ENCODE data around the gene POM121C. TPM values are rescaled to one million over a fixed set of nuclear protein-coding genes. Genes with fewer than 3 reads are reported as not detected.
A peak's percentile ranks its signal among the peaks of the same experiment; 100 is the strongest.
"Not testable (repeated sequence)": the region's sequence is repeated elsewhere in the genome, so short reads cannot be mapped to it uniquely, and the experiment has no call there.

Gene POM121C
- total RNA-seq, 4 donors from 2014 or later = 15.0 to 35.1 (median 18.0) TPM

- DNase-seq (ENCODE audit: low spot score); ATAC-seq (ENCODE audit: low FRiP score): not testable (repeated sequence)
Observed at GRCh38 chr7:75410823-75411173, 75.3 kb downstream of the POM121C start.

DNA sequence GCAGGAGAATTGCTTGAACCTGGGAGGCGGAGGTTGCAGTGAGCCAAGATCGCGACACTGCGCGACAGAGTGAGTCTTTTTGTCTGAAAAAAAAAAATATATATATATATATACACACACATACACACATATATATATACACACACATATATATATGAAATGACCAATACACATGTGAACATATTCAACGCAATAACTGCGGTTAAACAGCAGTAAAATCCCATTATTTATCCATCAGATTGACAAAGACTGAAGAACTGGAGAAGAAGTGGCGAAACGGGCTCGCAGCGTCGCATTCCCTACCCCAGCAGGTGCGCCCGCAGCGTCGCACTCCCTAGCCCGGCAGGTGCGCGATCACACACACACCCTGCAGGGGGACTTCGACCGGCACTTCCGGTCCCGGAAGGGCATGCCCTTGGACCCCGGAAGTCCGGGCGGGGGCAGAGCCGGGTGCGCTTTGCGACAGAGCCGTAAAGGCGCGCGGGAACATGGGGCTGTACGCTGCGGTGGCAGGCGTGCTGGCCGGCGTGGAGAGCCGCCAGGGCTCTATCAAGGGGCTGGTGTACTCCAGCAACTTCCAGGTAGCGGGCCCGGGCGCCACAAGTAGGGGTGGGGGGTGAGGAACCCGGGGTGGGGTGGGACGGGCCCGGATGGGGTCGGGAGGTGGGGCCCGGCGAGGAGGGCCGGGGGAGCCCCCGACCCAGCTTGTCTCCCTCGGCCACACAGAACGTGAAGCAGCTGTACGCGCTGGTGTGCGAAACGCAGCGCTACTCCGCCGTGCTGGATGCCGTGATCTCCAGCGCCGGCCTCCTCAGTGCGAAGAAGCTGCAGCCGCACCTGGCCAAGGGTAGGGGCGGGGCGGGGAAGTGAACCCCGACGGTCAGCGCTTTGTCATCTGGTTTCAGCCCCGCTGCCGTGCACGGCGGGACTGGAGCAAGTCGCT lies 75.9 kb downstream of the POM121C start:
- ATAC-seq (ENCODE audit: low FRiP score) = peak; percentile 96
- DNase-seq (ENCODE audit: low spot score) = not testable (repeated sequence)

- not testable (repeated sequence) for ATAC-seq (ENCODE audit: low FRiP score); DNase-seq (ENCODE audit: low spot score)
Observed at GRCh38 chr7:75404663-75405062, 81.4 kb downstream of the POM121C start.

DNA sequence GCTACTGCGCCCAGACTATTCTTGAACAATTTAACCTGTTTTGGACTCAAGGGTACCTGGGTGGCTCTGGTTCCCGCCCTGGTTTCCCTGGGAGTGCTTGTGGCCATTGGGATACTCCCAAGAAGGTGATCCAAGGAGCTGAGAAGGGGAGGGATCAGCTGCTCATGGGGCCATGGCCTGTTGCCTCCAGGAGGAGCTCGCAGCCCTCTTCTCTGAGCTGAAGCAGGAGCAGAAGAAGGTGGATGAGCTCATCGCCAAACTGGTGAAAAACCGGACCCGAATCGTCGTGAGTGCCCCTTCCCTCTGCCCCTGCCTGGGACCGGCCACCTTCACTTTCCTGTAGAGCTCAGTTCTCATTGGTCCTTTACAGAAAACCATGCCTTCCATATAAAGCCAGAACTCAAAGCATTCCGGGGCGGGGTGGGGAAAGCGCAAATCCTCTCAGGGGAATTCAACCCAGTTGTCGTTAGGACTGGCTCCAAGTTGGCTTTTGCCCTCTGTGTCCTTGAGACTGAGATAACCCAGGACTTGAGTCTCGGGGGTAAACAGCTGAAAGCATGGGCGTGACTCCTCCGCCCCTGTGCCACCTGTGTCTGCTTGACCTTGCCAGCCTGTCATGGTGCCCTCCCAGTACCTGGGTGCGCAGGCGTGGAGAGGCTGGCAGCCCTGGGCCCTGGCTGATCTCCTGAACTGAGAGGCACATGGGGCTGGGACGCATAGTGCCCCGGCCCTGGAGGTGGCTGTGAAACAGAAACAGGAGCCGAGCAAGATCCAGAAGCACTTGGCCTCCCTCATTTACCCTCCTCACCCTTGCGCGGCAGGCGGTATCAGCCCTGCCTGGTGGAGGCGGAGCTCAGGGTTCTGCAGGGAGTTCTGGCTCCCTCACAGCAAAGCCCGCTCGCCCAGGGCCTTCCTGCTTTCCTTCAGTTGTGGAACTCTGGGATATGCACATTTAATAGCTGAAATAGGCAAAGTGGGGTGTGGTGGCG lies 82.3 kb downstream of the POM121C start:
- ATAC-seq (ENCODE audit: low FRiP score); DNase-seq (ENCODE audit: low spot score): not testable (repeated sequence)

DNA sequence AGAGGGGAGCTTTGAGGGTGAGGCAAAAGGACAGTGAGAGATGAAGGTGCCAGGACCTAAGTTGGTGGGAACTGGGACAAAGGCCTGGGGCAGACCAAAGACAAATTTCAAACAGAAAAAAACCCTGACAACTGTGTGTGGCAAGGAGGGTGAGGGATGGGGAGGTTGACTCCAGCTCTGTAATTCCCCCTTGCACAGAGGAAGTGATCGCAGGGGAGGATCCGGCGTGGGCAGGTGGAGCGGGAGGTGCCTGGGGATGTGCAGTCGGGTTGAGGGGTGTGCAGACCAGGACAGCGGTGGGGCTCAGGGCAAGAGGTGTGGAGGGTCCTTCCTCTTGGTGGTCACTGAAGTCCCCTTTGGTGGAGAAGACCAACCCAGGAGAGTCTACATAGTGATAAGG lies 85.5 kb downstream of the POM121C start:
- ATAC-seq (ENCODE audit: low FRiP score); DNase-seq (ENCODE audit: low spot score): not testable (repeated sequence)

GRCh38 chr7:75398771-75399700 lies 87.1 kb downstream of the POM121C start:
- not testable (repeated sequence) for DNase-seq (ENCODE audit: low spot score); ATAC-seq (ENCODE audit: low FRiP score)

DNA sequence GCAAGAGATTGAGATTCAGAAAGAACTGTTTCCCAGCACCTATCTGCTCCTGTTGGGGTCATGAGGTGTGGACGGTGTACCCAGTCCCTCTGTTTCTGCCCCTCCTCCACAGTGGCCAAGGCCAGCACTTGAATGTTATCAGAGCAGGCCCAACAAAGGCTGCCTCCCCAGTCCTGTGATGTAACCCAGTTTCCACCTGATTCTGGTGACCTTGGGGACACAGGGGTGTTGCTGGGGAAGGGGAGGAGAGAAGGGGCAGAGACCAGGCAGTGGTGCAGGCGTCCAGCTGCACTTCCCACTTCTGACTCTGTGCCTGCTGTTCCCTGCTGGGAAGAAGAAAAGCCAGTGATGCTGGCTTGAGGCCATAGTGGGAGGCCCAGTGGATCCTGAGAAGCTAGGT lies 88.2 kb downstream of the POM121C start:
- ATAC-seq (ENCODE audit: low FRiP score); DNase-seq (ENCODE audit: low spot score): not testable (repeated sequence)

DNA sequence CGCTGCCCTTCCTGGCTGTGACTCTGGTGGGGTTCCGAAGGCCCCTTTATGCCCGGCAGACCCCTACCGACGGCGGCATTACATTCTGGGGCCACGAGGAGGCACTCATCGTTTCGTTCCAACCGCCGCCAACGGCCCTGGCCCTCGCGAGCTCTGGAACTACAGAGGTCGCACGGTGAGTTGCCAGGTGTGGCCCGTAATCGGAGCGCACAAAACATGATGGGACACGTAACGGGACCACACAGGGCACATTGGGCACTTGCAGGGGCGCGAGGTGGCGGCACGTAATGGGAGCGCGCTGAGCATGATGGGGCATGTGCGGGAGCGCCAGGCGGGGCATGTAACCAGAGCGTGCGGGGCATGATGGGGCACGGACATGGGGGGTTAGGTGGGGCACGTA lies 90.8 kb downstream of the POM121C start, which contains the start of gene TRIM73:
TRIM73 (plus strand) TSS at position 301 of the 400 bp plus-strand sequence. CDS start 3,305 bp downstream, outside the sequence.
- not testable (repeated sequence) for DNase-seq (ENCODE audit: low spot score); ATAC-seq (ENCODE audit: low FRiP score)

DNA sequence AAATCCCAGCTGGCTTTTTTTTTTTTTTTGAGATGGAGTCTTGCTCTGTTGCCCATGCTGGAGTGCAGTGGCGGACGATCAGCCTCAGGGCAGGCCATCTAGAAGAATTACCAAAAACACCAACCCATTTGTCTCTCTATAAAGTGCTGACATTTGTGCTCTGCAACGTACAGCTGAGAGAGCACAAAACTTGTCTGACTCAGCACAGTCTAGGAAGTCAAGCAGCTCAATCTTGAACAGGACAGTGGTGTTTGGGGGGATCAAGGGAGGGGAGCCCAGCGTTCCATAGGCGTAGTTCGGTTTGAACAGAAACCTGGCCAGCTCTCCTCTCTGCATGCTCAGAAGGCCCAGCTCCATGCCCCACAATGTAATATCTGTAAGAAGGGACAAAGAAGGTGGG lies 92.9 kb downstream of the POM121C start:
- DNase-seq (ENCODE audit: low spot score); ATAC-seq (ENCODE audit: low FRiP score): not testable (repeated sequence)

DNA sequence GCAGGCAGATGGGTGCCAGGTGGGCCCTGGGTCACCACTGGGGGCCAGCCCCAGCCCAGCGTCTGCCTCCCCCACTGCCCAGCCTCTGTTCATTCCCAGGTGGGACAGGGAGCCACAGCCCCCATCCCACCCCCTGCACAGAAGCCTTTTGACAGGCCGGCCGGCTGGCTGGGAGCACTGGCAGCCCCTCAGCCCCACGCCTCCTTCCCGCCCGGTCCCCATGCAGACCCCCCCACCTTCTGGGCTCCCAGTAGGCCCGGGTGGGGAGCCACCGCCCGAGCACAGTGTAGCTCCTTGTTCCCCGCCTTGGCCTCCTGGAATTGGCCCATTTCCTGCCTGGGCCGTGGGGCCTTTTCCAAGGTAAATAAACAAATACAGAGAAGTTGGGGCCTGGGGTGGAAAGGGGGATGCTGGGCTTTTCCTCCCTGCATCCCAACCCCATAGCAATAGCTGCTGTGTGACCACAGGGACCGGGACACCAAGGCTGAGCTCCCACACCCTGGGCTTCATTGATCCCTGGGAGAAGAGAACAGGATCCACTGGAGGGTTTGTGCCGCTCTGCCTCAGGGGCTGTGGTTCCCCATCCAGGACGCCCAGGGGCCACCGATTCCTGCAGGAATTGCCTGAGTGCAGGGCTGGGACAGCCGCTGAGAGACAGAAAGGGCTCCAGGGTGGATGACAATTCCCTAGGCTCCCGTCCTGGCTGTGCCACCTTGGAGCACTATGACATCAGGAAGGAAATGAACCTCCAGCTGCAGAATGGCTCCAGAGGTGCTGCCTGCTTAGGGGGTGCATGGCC lies 111.4 kb downstream of the POM121C start:
- not testable (repeated sequence) for ATAC-seq (ENCODE audit: low FRiP score); DNase-seq (ENCODE audit: low spot score)

DNA sequence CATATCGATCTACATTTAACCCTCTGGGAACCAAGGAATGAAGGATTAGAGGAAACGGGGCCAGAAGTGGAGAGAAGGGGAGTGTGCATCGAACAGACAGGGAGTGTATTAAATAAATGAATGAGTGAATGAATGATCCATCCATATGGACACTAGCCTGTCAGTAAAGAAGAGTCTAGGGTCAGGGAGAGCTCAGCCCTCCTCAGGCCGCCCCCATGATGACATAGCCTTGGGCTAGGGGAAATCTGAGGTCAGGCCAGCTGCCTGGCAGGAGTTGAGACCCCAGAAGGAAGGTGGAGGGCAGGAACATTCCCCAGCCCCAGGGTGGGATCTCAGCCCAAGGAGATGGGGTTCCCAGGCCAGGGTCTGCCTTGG lies 112.0 kb downstream of the POM121C start:
- DNase-seq (ENCODE audit: low spot score); ATAC-seq (ENCODE audit: low FRiP score): not testable (repeated sequence)

DNA sequence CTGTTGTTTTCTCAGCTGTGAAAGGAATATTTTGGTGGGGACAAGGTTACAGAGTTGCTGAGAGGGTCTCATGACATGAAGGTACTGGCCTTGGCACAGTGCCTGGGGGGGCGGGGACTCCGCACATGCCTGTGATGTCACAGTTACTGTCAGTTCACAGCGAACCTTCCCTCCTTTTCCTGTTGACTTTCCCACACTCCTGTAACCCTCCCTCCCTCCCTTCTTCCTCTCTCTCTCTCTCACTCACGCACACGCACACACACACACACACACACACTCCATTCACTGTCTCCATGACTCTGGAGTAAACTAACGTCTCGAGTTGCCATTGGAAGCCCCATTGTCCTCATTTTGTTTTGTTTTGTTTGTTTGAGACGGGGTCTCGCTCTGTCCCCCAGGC lies 118.8 kb downstream of the POM121C start:
- peak; percentile 32 for ATAC-seq (ENCODE audit: low FRiP score)
- DNase-seq (ENCODE audit: low spot score) = not testable (repeated sequence)

Small RNA genes lying within 50 kb of the gene (small RNA-seq; reads per million reads assigned to genes)
- gene AC211429.1 = not detected
- not detected for gene RF00019

Other genes starting within 250 kb of the POM121C start
- gene TRIM73, start 90.7 kb downstream of the POM121C start, total RNA-seq = 1 to 10 TPM in 3 of 4 donors, under 1 TPM in 1; 0.84 to 2.0 (median 1.6) TPM
- gene SPDYE5, start 6.0 kb upstream of the POM121C start, total RNA-seq = not detected

All from omental fat pad (tissue), 4 donors.